IMR-90 (cell line): ENCODE results near the gene ELFN1. TPM values are rescaled to one million over a fixed set of nuclear protein-coding genes. Genes with fewer than 3 reads are reported as not detected.

ENCODE experiments used
- ATAC-seq: fragments of 200-7000 bp; cut with Tn5 transposase; 2 replicates; pipeline ENCODE4 v1.9.1; 2020; ENCODE audit warnings: low read depth, mild to moderate bottlenecking, moderate library complexity
- BruUV-seq: library from RNA; stranded (reverse); fragments of 400-500 nt; replicated peaks from 2 replicates; lab custom pipeline; 2021; lab: Mats Ljungman, UMichigan
- CTCF ChIA-PET: fragments of 300-600 bp; formaldehyde crosslinking; extraction: SDS; loops from one replicate; lab custom pipeline; 2021; ENCODE audit warnings: antibody characterized with exemption; lab: Yijun Ruan, JAX
- POLR2A ChIA-PET: fragments of 300-600 bp; sonication (Branson Sonifier 250); formaldehyde crosslinking; loops from one replicate; lab custom pipeline; 2022; ENCODE audit warnings: antibody characterized with exemption; ENCODE audit not compliant: unreplicated experiment; lab: Charles Lee
- DNase-seq: peaks from one replicate; pipeline ENCODE4 v3.0.0; 2013
- H2AFZ ChIP-seq: replicated peaks from 2 replicates; pipeline ENCODE3; 2013; ENCODE audit warnings: low read length, mild to moderate bottlenecking; ENCODE audit not compliant: poor library complexity
- H2AK5ac ChIP-seq: 2 replicates; pipeline ENCODE4 v1.6.1; 2013; ENCODE audit warnings: low read depth, low read length, inconsistent platforms
- H2AK9ac ChIP-seq: replicated peaks from 2 replicates; pipeline ENCODE3; 2013; ENCODE audit warnings: mild to moderate bottlenecking, low read depth, low read length, moderate library complexity; ENCODE audit not compliant: poor library complexity
- H2BK120ac ChIP-seq: 2 replicates; pipeline ENCODE4 v1.6.1; 2013; ENCODE audit warnings: low read depth, low read length, inconsistent platforms
- H2BK15ac ChIP-seq: 3 replicates; pipeline ENCODE4 v1.6.1; 2013; ENCODE audit warnings: low read depth, low read length, inconsistent platforms
- H2BK20ac ChIP-seq: 2 replicates; pipeline ENCODE4 v1.6.1; 2013; ENCODE audit warnings: low read depth, mild to moderate bottlenecking, inconsistent platforms, low read length, moderate library complexity
- H2BK5ac ChIP-seq: 2 replicates; pipeline ENCODE4 v1.6.1; 2013; ENCODE audit warnings: mild to moderate bottlenecking, low read depth, low read length, inconsistent platforms; ENCODE audit not compliant: poor library complexity, severe bottlenecking
- H3K14ac ChIP-seq: replicated peaks from 2 replicates; pipeline ENCODE4 v1.6.1; 2013; ENCODE audit warnings: low read depth, low read length, inconsistent platforms
- H3K18ac ChIP-seq: 2 replicates; pipeline ENCODE4 v1.6.1; 2013; ENCODE audit warnings: low read depth, low read length, control low read depth
- H3K23ac ChIP-seq: 2 replicates; pipeline ENCODE4 v1.6.1; 2013; ENCODE audit warnings: low read depth, low read length, inconsistent platforms
- H3K27ac ChIP-seq: 2 replicates; pipeline ENCODE4 v1.5.1; 2013; ENCODE audit warnings: mild to moderate bottlenecking, control low read depth, low read length; ENCODE audit not compliant: insufficient read depth
- H3K27me3 ChIP-seq: 2 replicates; pipeline ENCODE4 v1.6.1; 2013; ENCODE audit warnings: low read length; ENCODE audit not compliant: control insufficient read depth, insufficient read depth
- H3K36me3 ChIP-seq: 2 replicates; pipeline ENCODE4 v1.6.1; 2013; ENCODE audit warnings: low read length, mixed read lengths; ENCODE audit not compliant: control insufficient read depth, insufficient read depth
- H3K4ac ChIP-seq: 2 replicates; pipeline ENCODE4 v1.6.1; 2013; ENCODE audit warnings: low read depth, low read length, inconsistent platforms
- H3K4me1 ChIP-seq: 2 replicates; pipeline ENCODE4 v1.6.1; 2013; ENCODE audit warnings: low read length, mixed read lengths; ENCODE audit not compliant: control insufficient read depth, insufficient read depth
- H3K4me2 ChIP-seq: 2 replicates; pipeline ENCODE4 v1.6.1; 2013; ENCODE audit warnings: low read depth, mild to moderate bottlenecking, control low read depth, low read length, moderate library complexity
- H3K4me3 ChIP-seq: 2 replicates; pipeline ENCODE4 v1.5.1; 2013; ENCODE audit warnings: low read depth, mild to moderate bottlenecking, control low read depth, low read length, moderate library complexity; ENCODE audit not compliant: insufficient read depth
- H3K56ac ChIP-seq: 2 replicates; pipeline ENCODE4 v1.6.1; 2013; ENCODE audit warnings: low read length, inconsistent platforms; ENCODE audit not compliant: insufficient read depth; ENCODE audit errors: extremely low read depth
- H3K79me1 ChIP-seq, 2 experiments: 2 replicates each; pipeline ENCODE4 v1.6.1; 2013; ENCODE audit warnings: low read length in 2 of 2, inconsistent platforms in 1 of 2, low read depth in 1 of 2
- H3K9ac ChIP-seq: 2 replicates; pipeline ENCODE4 v1.6.1; 2013; ENCODE audit warnings: low read depth, low read length, control low read depth
- H3K9me1 ChIP-seq: 2 replicates; pipeline ENCODE4 v1.6.1; 2013; ENCODE audit warnings: low read length, inconsistent platforms; ENCODE audit not compliant: insufficient read depth
- H3K9me3 ChIP-seq: 2 replicates; pipeline ENCODE4 v1.6.1; 2013; ENCODE audit warnings: low read length; ENCODE audit not compliant: control insufficient read depth, insufficient read depth
- H4K20me1 ChIP-seq: 2 replicates; pipeline ENCODE4 v1.6.1; 2013; ENCODE audit warnings: low read length, inconsistent platforms; ENCODE audit not compliant: insufficient read depth
- H4K5ac ChIP-seq: 2 replicates; pipeline ENCODE4 v1.6.1; 2013; ENCODE audit warnings: mild to moderate bottlenecking, low read depth, low read length, control low read depth
- H4K8ac ChIP-seq, 2 experiments: 2 replicates each; pipeline ENCODE4 v1.6.1; 2013; ENCODE audit warnings: low read depth in 2 of 2, low read length in 2 of 2, control low read depth in 1 of 2, inconsistent platforms in 1 of 2
- H4K91ac ChIP-seq: 2 replicates; pipeline ENCODE4 v1.6.1; 2013; ENCODE audit warnings: low read depth, low read length, inconsistent platforms; ENCODE audit not compliant: insufficient read depth
- CEBPB ChIP-seq: IDR thresholded peaks from 2 replicates; pipeline ENCODE4 v1.6.1; 2012; ENCODE audit warnings: low read depth, low read length, improper control_type of control experiment
- FOS ChIP-seq: fragments of 150-350 bp; IDR thresholded peaks from 2 replicates; pipeline ENCODE4 v1.6.1; 2016; ENCODE audit warnings: low read depth, low read length
- MAFK ChIP-seq: IDR thresholded peaks from 2 replicates; pipeline ENCODE4 v1.6.1; 2012; ENCODE audit warnings: low read depth, low read length, improper control_type of control experiment
- MAZ ChIP-seq: IDR thresholded peaks from 2 replicates; pipeline ENCODE4 v1.6.1; 2012; ENCODE audit warnings: low read depth, mild to moderate bottlenecking, low read length, improper control_type of control experiment, moderate library complexity, borderline replicate concordance
- NFE2L2 ChIP-seq: fragments of 150-350 bp; IDR thresholded peaks from 2 replicates; pipeline ENCODE4 v1.6.1; 2016; ENCODE audit warnings: low read depth, mild to moderate bottlenecking, low read length
- RFX5 ChIP-seq: IDR thresholded peaks from 2 replicates; pipeline ENCODE4 v1.8.0; 2012; ENCODE audit warnings: low read depth, mild to moderate bottlenecking, low read length, moderate library complexity
- SMC3 ChIP-seq: fragments of 150-350 bp; IDR thresholded peaks from 2 replicates; pipeline ENCODE4 v1.6.1; 2016; ENCODE audit warnings: low read depth, mild to moderate bottlenecking, antibody characterized with exemption, low read length, moderate library complexity
- WGBS, 2 experiments: methylation state at CpG; one replicate each; pipeline versions ENCODE4 v1.1.5 to v1.1.7; 2013; ENCODE audit warnings: missing lambda C conversion rate in 2 of 2; ENCODE audit not compliant: insufficient read length in 1 of 2; ENCODE audit errors: extremely low coverage in 2 of 2; 5-methylcytosine and 5-hydroxymethylcytosine counted together
- dilution Hi-C: fragments of 300-500 bp; cut with HindIII; formaldehyde crosslinking; loops from one replicate; pipeline ENCODE4 v1.14.3; 2018; ENCODE audit warnings: low sequenced_read_pairs; ENCODE audit not compliant: unreplicated experiment
- in situ Hi-C: fragments of 300-500 bp; cut with MboI; formaldehyde crosslinking; loops from 3 replicates; pipeline ENCODE4 v1.14.3; 2019; ENCODE audit warnings: low sequenced_read_pairs, inconsistent platforms, mixed read lengths
- intact Hi-C: fragments of 100-400 bp; cut with micrococcal nuclease; formaldehyde crosslinking; loops from 2 replicates; pipeline ENCODE4 v1.10.0; 2022
- polyA plus RNA-seq, 3 experiments: library from polyadenylated mRNA; depleted of rRNA; stranded (reverse); fragments of >200 nt; gene quantifications; 2 replicates each; pipeline ENCODE4 v1.2.3, GENCODE V29; 2012; ENCODE audit warnings: low replicate concordance in 1 of 3
- total RNA-seq: library from RNA; depleted of rRNA; stranded (reverse); fragments of >200 nt; gene quantifications from 2 replicates; pipeline ENCODE4 v1.2.3, GENCODE V29; 2012
- TF ChIP-seq, protein P1 (sequence below): fragments of 150-350 bp; IDR thresholded peaks from 2 replicates; pipeline ENCODE4 v1.6.1; 2016; ENCODE audit warnings: low read depth, mild to moderate bottlenecking, low read length, moderate library complexity, borderline replicate concordance
- TF ChIP-seq, protein P2 (sequence below): fragments of 150-350 bp; IDR thresholded peaks from 2 replicates; pipeline ENCODE4 v1.6.1; 2017; ENCODE audit warnings: mild to moderate bottlenecking, antibody characterized with exemption, low read length, low read depth

Gene ELFN1
- total and polyA plus RNA-seq, 2 of the 4 experiments (the other 2 are of a cell fraction): 1.6 to 5.2 TPM

DNA sequence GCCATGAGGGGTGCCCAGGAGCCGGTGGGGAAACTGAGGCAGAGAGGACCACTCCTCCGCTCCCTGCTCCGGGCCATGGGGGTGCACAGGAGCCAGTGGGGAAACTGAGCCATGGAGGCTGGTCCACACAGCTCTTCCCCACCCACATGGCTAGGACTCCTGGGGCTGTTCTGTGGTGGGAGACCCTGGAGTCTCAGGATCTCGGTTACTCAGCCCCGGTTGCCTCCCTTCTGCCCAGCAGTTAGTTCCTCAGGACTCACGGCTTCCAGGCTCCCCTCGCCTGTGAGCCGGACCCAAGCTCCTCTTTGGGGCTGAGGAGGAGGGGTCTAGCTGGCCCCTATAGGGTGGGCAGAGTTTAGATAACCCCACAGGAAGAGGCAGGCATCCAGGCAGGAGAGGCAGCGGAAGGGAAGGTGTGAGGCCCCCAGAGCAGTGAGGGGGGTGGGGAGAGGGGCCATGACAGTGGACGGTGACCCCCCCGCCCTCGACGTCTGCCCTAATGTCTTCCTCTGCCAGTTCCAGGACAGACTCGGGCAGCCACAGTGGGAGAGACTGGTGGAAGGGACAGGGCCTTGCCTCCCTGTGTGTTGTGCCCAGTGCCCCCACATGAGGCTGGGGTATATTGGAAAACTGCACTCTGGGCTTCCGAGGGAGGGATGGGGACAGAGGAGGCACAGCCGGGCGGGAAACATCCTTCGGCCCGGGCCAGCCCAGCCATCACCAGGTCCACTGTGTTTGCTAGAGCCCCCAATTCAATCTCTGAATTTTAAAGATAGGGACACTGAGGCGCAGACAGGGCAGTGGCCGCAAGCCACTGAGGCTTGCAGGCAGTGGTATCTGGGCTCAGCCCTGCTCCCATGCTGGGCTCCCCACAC lies 4.3 kb downstream of the ELFN1 start:
- in situ Hi-C loops: no loop called here
- Histone ChIP-seq H3K9ac (no peak overlapping the region), H4K91ac (no peak overlapping the region), H3K23ac (no peak overlapping the region), H3K14ac (no peak overlapping the region), H2AFZ (no peak overlapping the region), H2BK15ac (no peak overlapping the region), H2BK120ac (no peak overlapping the region), H3K27me3 (peaks cover 36% of the 10 kb centered on the region), H3K9me1 (no peaks in the 10 kb centered on the region), H3K79me1 (0 out of 4 replicates have a peak, but pooled peaks cover 0 to 2% of the 10 kb centered on the region in 2 experiments), H2AK9ac (no peak overlapping the region), H3K18ac (no peak overlapping the region), H3K27ac (no peak overlapping the region), H4K8ac (no peak overlapping the region), H3K4me2 (no peak overlapping the region), H3K56ac (no peak overlapping the region), H4K20me1 (no peaks in the 10 kb centered on the region; the same call in none of the 2 replicates), H2BK5ac (no peak overlapping the region), H3K4ac (no peak overlapping the region), H3K4me3 (no peak overlapping the region), H3K4me1 (no peaks in the 10 kb centered on the region; the same call in 1 of the 2 replicates), H3K9me3 (no peaks in the 10 kb centered on the region), H3K36me3 (no peaks in the 10 kb centered on the region), H4K5ac (no peak overlapping the region), H2BK20ac (no peak overlapping the region), H2AK5ac (no peak overlapping the region)
- ChIA-PET POLR2A (no interaction called here), CTCF (no interaction called here)
- no peak for ATAC-seq
- intact Hi-C loops: no loop called here
- WGBS, 2 experiments: 100% methylated on average over 2 of the region's 21 CpGs; no CpG with 5 or more reads in 1 of the 2 experiments
- TF ChIP-seq FOS (no peak), MAFK (no peak), SMC3 (no peak), NFE2L2 (no peak), MAZ (no peak), CEBPB (no peak), RFX5 (no peak)
- TF ChIP-seq, protein P1, sequence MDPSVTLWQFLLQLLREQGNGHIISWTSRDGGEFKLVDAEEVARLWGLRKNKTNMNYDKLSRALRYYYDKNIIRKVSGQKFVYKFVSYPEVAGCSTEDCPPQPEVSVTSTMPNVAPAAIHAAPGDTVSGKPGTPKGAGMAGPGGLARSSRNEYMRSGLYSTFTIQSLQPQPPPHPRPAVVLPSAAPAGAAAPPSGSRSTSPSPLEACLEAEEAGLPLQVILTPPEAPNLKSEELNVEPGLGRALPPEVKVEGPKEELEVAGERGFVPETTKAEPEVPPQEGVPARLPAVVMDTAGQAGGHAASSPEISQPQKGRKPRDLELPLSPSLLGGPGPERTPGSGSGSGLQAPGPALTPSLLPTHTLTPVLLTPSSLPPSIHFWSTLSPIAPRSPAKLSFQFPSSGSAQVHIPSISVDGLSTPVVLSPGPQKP: no peak
- TF ChIP-seq, protein P2, sequence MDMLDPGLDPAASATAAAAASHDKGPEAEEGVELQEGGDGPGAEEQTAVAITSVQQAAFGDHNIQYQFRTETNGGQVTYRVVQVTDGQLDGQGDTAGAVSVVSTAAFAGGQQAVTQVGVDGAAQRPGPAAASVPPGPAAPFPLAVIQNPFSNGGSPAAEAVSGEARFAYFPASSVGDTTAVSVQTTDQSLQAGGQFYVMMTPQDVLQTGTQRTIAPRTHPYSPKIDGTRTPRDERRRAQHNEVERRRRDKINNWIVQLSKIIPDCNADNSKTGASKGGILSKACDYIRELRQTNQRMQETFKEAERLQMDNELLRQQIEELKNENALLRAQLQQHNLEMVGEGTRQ: no peak
- dilution Hi-C loops: no loop called here
- DNase-seq: no peak
- BruUV-seq: no TSS peak
